ENCODE data around the gene ZSCAN5B. TPM values are rescaled to one million over a fixed set of nuclear protein-coding genes. Genes with fewer than 3 reads are reported as not detected.

ZSCAN5B gene
- total RNA-seq, 2 donors from 2014 or later = not detected

GRCh38 chr19:56153507-56153906, 44.1 kb downstream of the ZSCAN5B start:
- H3K27me3 Mint-ChIP-seq (ENCODE audit: insufficient read depth) = no peaks in the 10 kb centered on the region
- H3K36me3 Mint-ChIP-seq (ENCODE audit: low read depth) = peaks cover 48% of the 10 kb centered on the region
- H3K27ac ChIP-seq (ENCODE audit: low read depth, low read length) = peak overlapping the region; percentile 5
- no peaks in the 10 kb centered on the region for H3K9me3 ChIP-seq (ENCODE audit: control insufficient read depth, low read length)
- peaks cover 16% of the 10 kb centered on the region for H3K4me1 Mint-ChIP-seq
- H3K27me3 ChIP-seq (ENCODE audit: control insufficient read depth, insufficient read depth, low read length, poor library complexity, severe bottlenecking) = no peaks in the 10 kb centered on the region
- DNase-seq = peak; percentile 88
- peak overlapping the region; percentile 60 for H3K27ac Mint-ChIP-seq
- H3K4me3 Mint-ChIP-seq = no peak overlapping the region
- no peaks in the 10 kb centered on the region for H3K4me1 ChIP-seq (ENCODE audit: control insufficient read depth, insufficient read depth, low read length)
- WGBS, 2 experiments (ENCODE audit: insufficient coverage in 1 of 2, insufficient read length in 1 of 2) = 19 to 42% methylated on average over 6 of the region's 6 CpGs
- H3K4me3 ChIP-seq (ENCODE audit: low read length) = no peak overlapping the region
- TF ChIP-seq, protein P1, sequence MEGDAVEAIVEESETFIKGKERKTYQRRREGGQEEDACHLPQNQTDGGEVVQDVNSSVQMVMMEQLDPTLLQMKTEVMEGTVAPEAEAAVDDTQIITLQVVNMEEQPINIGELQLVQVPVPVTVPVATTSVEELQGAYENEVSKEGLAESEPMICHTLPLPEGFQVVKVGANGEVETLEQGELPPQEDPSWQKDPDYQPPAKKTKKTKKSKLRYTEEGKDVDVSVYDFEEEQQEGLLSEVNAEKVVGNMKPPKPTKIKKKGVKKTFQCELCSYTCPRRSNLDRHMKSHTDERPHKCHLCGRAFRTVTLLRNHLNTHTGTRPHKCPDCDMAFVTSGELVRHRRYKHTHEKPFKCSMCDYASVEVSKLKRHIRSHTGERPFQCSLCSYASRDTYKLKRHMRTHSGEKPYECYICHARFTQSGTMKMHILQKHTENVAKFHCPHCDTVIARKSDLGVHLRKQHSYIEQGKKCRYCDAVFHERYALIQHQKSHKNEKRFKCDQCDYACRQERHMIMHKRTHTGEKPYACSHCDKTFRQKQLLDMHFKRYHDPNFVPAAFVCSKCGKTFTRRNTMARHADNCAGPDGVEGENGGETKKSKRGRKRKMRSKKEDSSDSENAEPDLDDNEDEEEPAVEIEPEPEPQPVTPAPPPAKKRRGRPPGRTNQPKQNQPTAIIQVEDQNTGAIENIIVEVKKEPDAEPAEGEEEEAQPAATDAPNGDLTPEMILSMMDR (conservative IDR thresholded peaks at IDR 0.05) = no peak
- H3K9ac ChIP-seq (ENCODE audit: extremely low read depth, low read length, poor library complexity, severe bottlenecking) = no peak overlapping the region
- peaks cover 28% of the 10 kb centered on the region for H3K36me3 ChIP-seq (ENCODE audit: control insufficient read depth, insufficient read depth, low read length)
- no peaks in the 10 kb centered on the region for H3K9me3 Mint-ChIP-seq

- no peaks in the 10 kb centered on the region for H3K9me3 Mint-ChIP-seq
Measured at GRCh38 chr19:56152644-56153043, 44.9 kb downstream of the ZSCAN5B start.

DNA sequence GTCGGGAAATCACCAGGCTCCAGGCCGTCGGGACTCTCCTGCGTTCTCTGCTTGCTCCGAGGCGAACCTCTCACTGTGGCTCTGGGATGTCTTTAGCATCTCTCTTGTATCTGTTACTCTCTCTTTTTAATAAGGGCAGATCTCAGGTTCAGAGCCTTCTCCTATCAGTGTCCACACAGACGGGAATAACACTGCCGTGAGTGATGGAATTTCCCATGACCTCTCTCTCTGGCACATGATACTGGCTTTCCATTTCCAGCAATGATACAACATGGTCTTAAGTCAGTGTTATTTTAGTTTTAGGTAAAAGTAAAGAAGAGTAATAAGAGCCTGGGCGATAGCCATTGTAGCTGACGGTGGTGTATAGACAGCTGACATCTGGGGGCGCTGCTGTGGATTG, 47.2 kb downstream of the ZSCAN5B start:
- H3K27ac Mint-ChIP-seq = no peak overlapping the region
- peaks cover 21% of the 10 kb centered on the region for H3K36me3 ChIP-seq (ENCODE audit: control insufficient read depth, insufficient read depth, low read length)
- no peaks in the 10 kb centered on the region for H3K9me3 ChIP-seq (ENCODE audit: control insufficient read depth, low read length)
- H3K4me3 ChIP-seq (ENCODE audit: low read length) = no peak overlapping the region
- TF ChIP-seq, protein P1 (conservative IDR thresholded peaks at IDR 0.05) = no peak
- no peaks in the 10 kb centered on the region for H3K27me3 Mint-ChIP-seq (ENCODE audit: insufficient read depth)
- H3K27ac ChIP-seq (ENCODE audit: low read depth, low read length) = no peak overlapping the region
- H3K4me1 Mint-ChIP-seq = peaks cover 16% of the 10 kb centered on the region
- peaks cover 46% of the 10 kb centered on the region for H3K36me3 Mint-ChIP-seq (ENCODE audit: low read depth)
- no peaks in the 10 kb centered on the region for H3K27me3 ChIP-seq (ENCODE audit: control insufficient read depth, insufficient read depth, low read length, poor library complexity, severe bottlenecking)
- no peak for DNase-seq
- H3K9me3 Mint-ChIP-seq = no peaks in the 10 kb centered on the region
- no peaks in the 10 kb centered on the region for H3K4me1 ChIP-seq (ENCODE audit: control insufficient read depth, insufficient read depth, low read length)
- H3K9ac ChIP-seq (ENCODE audit: extremely low read depth, low read length, poor library complexity, severe bottlenecking) = no peak overlapping the region
- 95 to 97% methylated on average over 8 to 10 of the region's 11 CpGs for WGBS, 2 experiments (ENCODE audit: insufficient coverage in 1 of 2, insufficient read length in 1 of 2)
- no peak overlapping the region for H3K4me3 Mint-ChIP-seq

More at GRCh38 chr19:56152644-56153043, 44.9 kb downstream of the ZSCAN5B start:
- no peak overlapping the region for H3K9ac ChIP-seq (ENCODE audit: extremely low read depth, low read length, poor library complexity, severe bottlenecking)
- Mint-ChIP-seq H3K36me3 (ENCODE audit: low read depth) (peaks cover 56% of the 10 kb centered on the region), H3K27ac (peak overlapping the region; percentile 64), H3K27me3 (ENCODE audit: insufficient read depth) (no peaks in the 10 kb centered on the region), H3K4me3 (no peak overlapping the region), H3K4me1 (peaks cover 16% of the 10 kb centered on the region)
- 93% methylated on average over 2 of the region's 2 CpGs for WGBS, 2 experiments (ENCODE audit: insufficient coverage in 1 of 2, insufficient read length in 1 of 2)
- peak overlapping the region; percentile 5 for H3K27ac ChIP-seq (ENCODE audit: low read depth, low read length)
- H3K27me3 ChIP-seq (ENCODE audit: control insufficient read depth, insufficient read depth, low read length, poor library complexity, severe bottlenecking) = no peaks in the 10 kb centered on the region
- no peaks in the 10 kb centered on the region for H3K4me1 ChIP-seq (ENCODE audit: control insufficient read depth, insufficient read depth, low read length)
- H3K36me3 ChIP-seq (ENCODE audit: control insufficient read depth, insufficient read depth, low read length) = peaks cover 30% of the 10 kb centered on the region
- H3K4me3 ChIP-seq (ENCODE audit: low read length) = no peak overlapping the region
- no peaks in the 10 kb centered on the region for H3K9me3 ChIP-seq (ENCODE audit: control insufficient read depth, low read length)
- DNase-seq = no peak
- TF ChIP-seq, protein P1 (conservative IDR thresholded peaks at IDR 0.05) = no peak

Data from endodermal cell (in vitro differentiated cells).